GM12878 (cell line): Measurements from ENCODE around the gene SGSM2. TPM values are rescaled to one million over a fixed set of nuclear protein-coding genes. Genes with fewer than 3 reads are reported as not detected.

ENCODE experiments used
- ASH2L ChIP-seq: fragments of 300-600, 200-600 bp; sonication (generic); IDR thresholded peaks from 2 replicates; pipeline ENCODE4 v1.6.1; 2017; ENCODE audit warnings: low read depth, mild to moderate bottlenecking, borderline replicate concordance
- BCLAF1 ChIP-seq: fragments of 450-650 bp; IDR thresholded peaks from 2 replicates; pipeline ENCODE4 v1.6.1; 2017; ENCODE audit warnings: antibody characterized with exemption, mild to moderate bottlenecking, moderate library complexity
- CBX3 ChIP-seq: fragments of 200-600 bp; sonication (generic); IDR thresholded peaks from 2 replicates; pipeline ENCODE4 v1.6.1; 2016; ENCODE audit warnings: low read depth, borderline replicate concordance
- ELK1 ChIP-seq: IDR thresholded peaks from 2 replicates; pipeline ENCODE4 v1.6.1; 2012; ENCODE audit warnings: low read depth, low read length, improper control_type of control experiment
- IRF3 ChIP-seq: fragments of 450-650 bp; IDR thresholded peaks from 2 replicates; pipeline ENCODE4 v1.6.1; 2014; ENCODE audit warnings: mild to moderate bottlenecking
- KDM1A ChIP-seq: fragments of 200-600 bp; sonication (generic); IDR thresholded peaks from 2 replicates; pipeline ENCODE4 v1.6.1; 2016; ENCODE audit warnings: borderline replicate concordance
- MEF2B ChIP-seq: fragments of 450-650 bp; IDR thresholded peaks from 2 replicates; pipeline ENCODE4 v1.6.1; 2018; ENCODE audit warnings: mild to moderate bottlenecking, moderate library complexity; ENCODE audit not compliant: partially characterized antibody, poor library complexity, severe bottlenecking
- MLLT1 ChIP-seq: fragments of 450-650 bp; IDR thresholded peaks from 2 replicates; pipeline ENCODE4 v1.6.1; 2016; ENCODE audit warnings: mild to moderate bottlenecking
- MYC ChIP-seq: IDR thresholded peaks from 2 replicates; pipeline ENCODE4 v1.6.1; 2011; ENCODE audit warnings: mild to moderate bottlenecking, low read length, moderate library complexity, inconsistent platforms; ENCODE audit not compliant: insufficient read depth, insufficient replicate concordance, insufficient read length, severe bottlenecking
- NFYA ChIP-seq: IDR thresholded peaks from 2 replicates; pipeline ENCODE4 v1.6.1; 2011; ENCODE audit warnings: low read depth, mild to moderate bottlenecking, low read length, improper control_type of control experiment, borderline replicate concordance
- NR2F1 ChIP-seq: fragments of 450-650 bp; conservative IDR thresholded peaks from 2 replicates; pipeline ENCODE4 v1.6.1; 2017; ENCODE audit warnings: mild to moderate bottlenecking
- SPI1 ChIP-seq: IDR thresholded peaks from 2 replicates; pipeline ENCODE4 v1.6.1; 2011; ENCODE audit warnings: low read depth, mild to moderate bottlenecking, low read length, moderate library complexity, borderline replicate concordance; ENCODE audit not compliant: insufficient read depth
- STAT3 ChIP-seq: IDR thresholded peaks from 2 replicates; pipeline ENCODE4 v1.6.1; 2011; ENCODE audit warnings: low read depth, low read length, improper control_type of control experiment
- ZBTB33 ChIP-seq: fragments of 450-650 bp; IDR thresholded peaks from 2 replicates; pipeline ENCODE4 v1.6.1; 2017; ENCODE audit warnings: mild to moderate bottlenecking
- ZNF217 ChIP-seq: fragments of 450-650 bp; IDR thresholded peaks from 2 replicates; pipeline ENCODE4 v1.6.1; 2017; ENCODE audit warnings: antibody characterized with exemption, mild to moderate bottlenecking
- polyA plus RNA-seq, 11 experiments: library from polyadenylated mRNA; depleted of rRNA in 4 of 11; unstranded in 6 of 11; stranded (reverse) in 5 of 11; fragments of >200 nt; fragmentation: Nextera tagmentation in 4 of 11; fragmentation: Illumina TruSeq in 1 of 11; extraction: Ambion mirVana in 4 of 11; extraction: Trizol in 1 of 11; gene quantifications; 1 replicate in 1 of 11; 2 replicates in 10 of 11; pipeline versions ENCODE4 v1.2.1 to v1.2.3, GENCODE V29; 2011 to 2016; ENCODE audit warnings: inconsistent platforms in 2 of 11, missing spikeins in 2 of 11, low read depth in 1 of 11
- total RNA-seq, 4 experiments: library from RNA; depleted of rRNA in 3 of 4; stranded (reverse); fragments of >200 nt in 3 of 4; fragmentation: Illumina TruSeq in 1 of 4; extraction: Trizol in 1 of 4; gene quantifications; 2 replicates each; pipeline versions ENCODE4 v1.2.1 to v1.2.3, GENCODE V29; 2013 to 2021

Gene SGSM2
- total and polyA plus RNA-seq, 10 of the 15 experiments (the other 5 are each of a cell fraction or from before 2014, with no cell fraction given): 0.50 to 50.9 (median 18.5) TPM

- TF ChIP-seq ZBTB33 (no peak), ASH2L (no peak), SPI1 (peak; percentile 12; the same call in 1 of the 2 replicates), MLLT1 (peak; percentile 71; the same call in 1 of the 2 replicates), NR2F1 (peak; percentile 88), KDM1A (no peak), STAT3 (peak; percentile 48; the same call in 1 of the 2 replicates), CBX3 (no peak), NFYA (no peak), ZNF217 (peak; percentile 51; the same call in 1 of the 2 replicates), BCLAF1 (0 out of 2 replicates have a peak, but pooled peaks have one; percentile 53), MEF2B (peak; percentile 94), ELK1 (0 out of 2 replicates have a peak, but pooled peaks have one; percentile 46), IRF3 (no peak), MYC (no peak)
Observed at GRCh38 chr17:2401426-2402221, 64.3 kb downstream of the SGSM2 start (continued).
